ENCODE data around the gene LRRC4C. TPM values are rescaled to one million over a fixed set of nuclear protein-coding genes. Genes with fewer than 3 reads are reported as not detected.

The LRRC4C gene
- 1.2 TPM for total RNA-seq (ENCODE audit: insufficient read depth, low replicate concordance)

DNA sequence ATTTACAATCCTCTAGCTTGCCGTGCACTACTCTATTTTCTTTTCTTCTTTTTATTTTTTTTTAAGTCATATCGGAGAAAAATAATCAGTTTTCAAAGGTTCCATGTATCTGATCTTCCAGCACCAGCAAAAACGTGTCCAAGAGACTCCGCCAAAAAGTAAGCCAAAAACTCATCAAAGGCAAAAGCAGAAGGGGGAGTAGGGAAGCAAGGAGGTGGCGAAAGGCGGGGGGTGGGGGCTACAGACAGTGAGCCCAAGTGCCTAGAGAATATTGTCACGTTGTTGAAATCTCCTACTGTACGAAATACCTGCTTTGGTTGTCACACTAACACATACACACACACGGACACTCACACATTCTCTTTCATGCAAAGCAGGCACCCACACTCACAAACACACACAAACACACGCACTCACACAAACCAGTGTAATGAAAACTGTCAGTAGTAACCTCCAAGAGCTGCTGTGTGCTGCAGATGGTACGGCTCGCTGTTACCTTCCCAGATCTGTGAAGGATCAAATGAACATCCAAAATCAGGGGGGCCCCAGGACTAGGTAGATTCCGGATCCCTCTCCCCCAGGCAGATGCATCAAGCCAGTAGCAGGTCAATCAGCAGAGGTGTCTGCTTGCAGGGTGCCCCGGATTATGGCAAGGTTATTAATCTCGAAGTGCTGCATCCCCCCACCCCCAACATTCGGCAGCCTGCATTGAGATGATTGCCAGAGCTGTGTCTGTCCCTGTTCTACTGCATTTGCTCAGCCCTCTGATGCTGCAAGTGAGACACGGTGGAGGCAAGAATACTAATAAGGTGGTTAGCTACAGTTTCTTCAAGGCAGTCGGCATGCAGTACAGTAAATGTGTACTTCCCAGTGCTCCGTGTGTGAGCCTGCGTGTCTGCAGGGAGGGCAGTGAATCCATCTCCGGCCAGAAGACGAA lies at the start of gene LRRC4C:
TSS of gene LRRC4C (minus strand) at position 188 of the 937 bp plus-strand sequence.
- DNase-seq (ENCODE audit: low spot score) = peak; percentile 8

GRCh38 chr11:41508121-41508520 lies 48.7 kb upstream of the LRRC4C start:
- no peak for DNase-seq (ENCODE audit: low spot score)

DNA sequence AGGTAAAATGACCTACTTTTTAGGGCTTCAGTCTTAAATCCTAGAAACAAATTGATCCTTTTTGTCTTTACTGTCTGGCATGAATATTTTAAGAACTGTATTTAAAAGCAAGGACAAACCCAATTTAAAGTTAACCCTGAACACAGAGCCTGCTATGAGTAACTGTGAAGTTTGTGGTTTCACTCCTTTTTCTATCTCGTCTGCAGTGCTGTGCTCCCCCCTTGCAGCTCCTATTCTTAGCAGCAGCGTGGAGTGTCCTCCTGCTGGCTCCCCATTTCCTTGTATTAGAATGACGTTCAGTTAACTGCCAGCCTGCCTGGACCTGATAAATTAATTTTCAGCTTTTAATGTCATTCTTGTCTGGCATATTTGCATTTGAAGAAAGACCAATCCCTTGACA lies 40.0 kb upstream of the LRRC4C start:
- DNase-seq (ENCODE audit: low spot score) = no peak

DNA sequence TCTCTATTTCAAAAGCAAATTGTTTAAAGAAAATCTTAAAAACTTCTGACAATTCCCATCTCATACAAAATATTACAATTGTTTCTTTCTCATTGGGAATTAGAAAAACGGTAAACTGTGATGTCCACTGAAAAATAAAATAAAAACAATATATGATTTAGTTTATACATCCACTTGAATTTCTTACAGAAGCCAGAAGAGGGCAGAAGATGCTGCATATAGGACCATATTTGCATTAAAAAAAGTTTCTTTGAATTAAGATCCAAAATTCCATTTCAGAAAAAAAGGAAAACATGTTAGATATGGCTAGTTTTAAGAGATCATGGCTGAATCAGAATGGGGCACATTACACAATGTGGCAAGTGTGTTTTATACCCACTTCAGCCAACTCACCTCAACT lies 39.3 kb upstream of the LRRC4C start:
- peak; percentile 31 for DNase-seq (ENCODE audit: low spot score)

DNA sequence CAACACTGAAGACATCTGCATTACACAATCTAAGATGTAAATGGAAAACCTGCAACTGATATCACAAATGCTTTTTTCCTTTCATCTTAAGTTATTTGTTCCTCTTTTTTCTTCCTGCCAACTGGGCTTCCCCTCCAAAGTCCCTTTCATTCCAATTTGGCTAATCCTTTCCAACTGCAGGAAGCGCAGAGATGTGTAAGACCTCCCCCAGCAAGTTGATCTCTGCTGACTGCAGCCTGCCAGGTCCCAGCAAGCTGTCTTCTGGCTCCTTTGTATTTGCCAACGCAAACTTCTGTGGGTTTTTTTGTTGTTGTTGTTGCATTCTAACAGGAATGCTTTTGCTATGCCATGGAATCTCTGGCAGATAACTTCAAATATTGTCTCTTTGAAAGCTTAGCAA lies 38.5 kb upstream of the LRRC4C start:
- peak; percentile 17 for DNase-seq (ENCODE audit: low spot score)

DNA sequence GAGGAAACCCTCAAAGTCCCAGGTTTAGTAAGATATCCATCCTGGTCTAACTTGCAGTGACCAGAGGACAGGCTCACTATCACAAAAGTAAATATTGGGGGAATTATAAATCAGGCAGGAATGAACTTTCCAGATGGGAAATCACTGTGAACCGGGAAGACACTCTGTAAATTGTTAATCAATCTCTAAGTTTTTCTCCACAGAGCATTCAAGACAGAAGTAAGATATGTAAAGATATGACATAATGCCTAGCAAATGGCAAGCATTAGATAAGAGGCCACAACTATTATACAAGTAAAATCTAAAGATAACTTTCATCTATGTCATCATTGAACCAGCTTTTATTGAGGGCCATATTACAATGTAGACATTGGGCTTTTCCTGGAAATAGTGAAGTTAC lies 35.3 kb upstream of the LRRC4C start:
- DNase-seq (ENCODE audit: low spot score) = no peak

DNA sequence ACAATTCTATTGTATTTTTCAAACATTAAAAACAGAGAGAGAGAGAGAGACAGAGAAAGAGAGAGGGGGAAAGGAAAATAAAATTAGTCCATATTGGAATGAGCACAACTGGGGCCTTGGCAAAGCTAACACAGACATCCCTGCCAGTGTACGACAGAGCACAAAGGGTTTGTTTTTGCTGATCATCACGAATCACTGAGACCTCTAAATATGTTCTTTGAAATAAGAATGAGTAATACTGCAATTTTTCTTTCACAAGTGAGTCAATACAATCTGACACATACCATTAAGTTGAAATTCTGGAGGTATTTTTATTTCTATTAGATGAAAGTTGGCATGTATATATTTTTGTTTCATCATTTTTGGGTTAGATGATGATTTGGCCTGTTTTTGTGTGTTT lies 27.0 kb upstream of the LRRC4C start:
- no peak for DNase-seq (ENCODE audit: low spot score)

- DNase-seq (ENCODE audit: low spot score) = no peak
These were observed 24.5 kb upstream of the LRRC4C start for GRCh38 chr11:41483956-41484355.

DNA sequence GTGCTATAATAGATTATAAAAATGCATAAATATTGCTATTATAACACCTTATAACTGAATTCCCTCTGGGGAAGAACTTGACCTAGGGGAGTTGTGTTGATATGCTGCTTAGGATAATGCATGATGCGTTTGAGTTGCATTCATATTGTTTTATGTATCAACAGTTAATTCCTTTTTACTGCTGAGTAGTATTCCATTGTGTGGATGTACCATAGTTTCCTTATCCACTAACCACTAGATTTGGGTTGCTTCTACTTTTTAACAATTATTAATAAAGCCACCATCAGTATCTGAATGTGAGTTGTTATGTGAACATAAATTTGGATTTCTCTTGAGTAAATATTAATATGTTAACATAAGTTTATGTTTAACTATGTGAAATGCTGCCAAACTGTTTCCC lies 19.7 kb upstream of the LRRC4C start:
- no peak for DNase-seq (ENCODE audit: low spot score)

GRCh38 chr11:41461057-41461681 lies 1.7 kb upstream of the LRRC4C start:
- no peak for DNase-seq (ENCODE audit: low spot score)

DNA sequence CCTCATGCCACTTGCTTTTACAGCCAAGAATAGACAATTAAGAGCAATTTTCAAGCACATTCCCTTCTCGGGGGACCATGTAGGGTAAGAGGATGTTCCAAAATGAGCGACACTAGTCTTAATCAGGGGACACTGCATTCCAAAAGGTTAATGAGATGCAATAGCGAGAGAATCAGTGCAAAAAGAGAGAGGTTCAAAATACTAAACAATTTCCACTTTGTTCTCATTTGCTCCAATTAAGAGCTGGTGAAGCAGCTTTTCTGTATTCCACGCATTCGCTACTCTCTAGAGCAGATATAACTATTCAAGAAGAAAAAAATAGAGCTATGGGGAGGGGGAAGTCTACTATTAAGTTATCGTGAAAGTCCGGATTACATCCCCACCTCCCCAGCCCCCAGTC lies 811 bp downstream of the LRRC4C start:
- no peak for DNase-seq (ENCODE audit: low spot score)

- DNase-seq (ENCODE audit: low spot score) = no peak
These were observed 1.3 kb downstream of the LRRC4C start for GRCh38 chr11:41458154-41458553.

DNA sequence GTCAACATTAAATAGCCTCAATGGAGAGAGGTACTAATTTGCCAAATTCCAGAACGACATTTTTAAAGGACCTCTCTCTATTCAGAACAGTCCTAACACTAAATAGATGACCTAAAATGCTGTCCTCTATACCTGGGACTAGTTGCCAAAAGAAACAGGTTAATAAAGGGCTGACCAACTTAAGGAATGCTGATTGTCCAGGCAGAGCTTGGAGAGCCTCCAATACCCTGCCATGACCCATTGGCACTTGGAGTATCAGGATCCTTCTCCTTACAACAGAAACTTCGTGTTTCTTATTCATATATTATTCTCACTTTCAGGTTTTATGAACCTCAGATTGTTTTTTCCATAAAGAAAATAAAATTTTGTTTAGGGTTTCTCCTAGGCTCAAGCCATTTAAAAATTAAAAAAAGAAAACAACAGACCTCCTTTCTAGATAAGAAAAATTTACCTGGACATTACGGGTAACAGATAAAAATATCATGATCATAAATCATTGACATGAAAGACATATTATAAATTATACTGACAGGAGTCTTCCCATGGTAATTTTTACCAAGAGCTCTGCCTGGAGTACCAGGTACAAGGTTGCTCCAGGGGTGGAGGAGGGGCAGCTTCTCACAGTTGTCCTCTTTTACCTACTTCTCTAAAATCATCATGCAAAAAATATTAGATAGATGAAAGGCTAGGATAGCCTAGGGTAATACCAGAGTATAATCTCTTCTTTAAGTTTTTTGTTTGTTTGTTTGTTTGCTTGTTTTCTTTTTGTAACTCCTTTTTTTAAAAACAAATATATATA lies 2.0 kb downstream of the LRRC4C start:
- no peak for DNase-seq (ENCODE audit: low spot score)

DNA sequence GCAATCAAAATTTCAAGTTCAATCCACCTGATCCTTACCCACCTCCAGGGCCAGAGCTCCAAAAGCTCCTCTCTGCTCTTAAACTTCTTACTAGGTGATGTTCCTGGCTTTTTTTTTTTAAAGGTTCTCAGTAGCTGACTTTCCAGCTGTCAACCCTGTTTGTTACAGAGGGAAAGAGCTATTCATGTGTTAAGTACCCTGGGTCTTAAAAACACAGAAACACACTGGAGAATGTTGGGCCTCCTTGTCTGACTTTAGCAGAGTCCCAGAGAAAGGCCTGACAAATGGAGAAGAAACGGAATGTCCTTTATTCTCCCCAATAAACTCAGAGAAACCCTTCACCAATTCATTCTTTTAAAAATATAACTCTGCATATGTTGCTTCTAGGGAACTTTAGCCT lies 3.2 kb downstream of the LRRC4C start:
- no peak for DNase-seq (ENCODE audit: low spot score)

- no peak for DNase-seq (ENCODE audit: low spot score)
These were observed 8.4 kb downstream of the LRRC4C start for GRCh38 chr11:41451011-41451410.

GRCh38 chr11:41449483-41450050 lies 9.9 kb downstream of the LRRC4C start:
- no peak for DNase-seq (ENCODE audit: low spot score)

GRCh38 chr11:41446566-41446965 lies 12.9 kb downstream of the LRRC4C start:
- DNase-seq (ENCODE audit: low spot score) = no peak

DNA sequence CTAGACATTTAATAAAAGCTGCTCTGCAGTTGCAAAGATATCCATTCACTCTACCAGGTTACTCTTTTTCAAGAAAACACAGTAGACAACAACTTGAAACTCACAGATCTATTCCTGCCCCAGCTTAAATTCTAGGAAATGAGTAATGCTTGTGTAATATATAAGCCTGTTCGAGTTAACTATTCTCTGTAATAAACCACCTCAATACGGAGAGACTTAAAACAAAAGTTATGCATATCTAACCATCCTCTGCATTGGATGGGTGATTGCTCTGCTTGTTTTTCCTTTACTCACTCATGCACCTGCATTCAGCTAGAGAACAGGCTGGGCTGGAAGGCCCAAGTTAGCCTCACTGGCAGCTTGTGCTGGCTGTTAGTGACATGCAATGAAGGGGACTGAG lies 13.3 kb downstream of the LRRC4C start:
- no peak for DNase-seq (ENCODE audit: low spot score)

- no peak for DNase-seq (ENCODE audit: low spot score)
These were observed 22.4 kb downstream of the LRRC4C start for GRCh38 chr11:41437006-41437490.

DNA sequence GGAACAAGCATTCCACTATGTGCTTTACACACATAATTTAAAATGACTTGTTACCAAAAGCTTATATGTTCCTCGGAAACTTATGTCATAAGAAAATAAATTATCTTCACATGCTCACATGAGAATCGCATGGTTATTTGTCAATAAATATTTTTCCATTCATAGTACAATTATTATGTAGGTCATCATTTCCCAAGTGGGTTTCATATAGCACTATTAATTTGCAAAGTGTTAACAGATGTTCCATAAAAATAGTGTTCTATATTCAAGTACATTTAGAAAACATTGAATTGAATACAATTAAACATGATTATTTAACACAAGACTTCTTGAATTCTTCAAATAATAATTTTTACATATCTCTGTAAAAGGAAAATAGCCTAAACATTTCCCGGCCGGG lies 23.9 kb downstream of the LRRC4C start:
- DNase-seq (ENCODE audit: low spot score) = no peak

DNA sequence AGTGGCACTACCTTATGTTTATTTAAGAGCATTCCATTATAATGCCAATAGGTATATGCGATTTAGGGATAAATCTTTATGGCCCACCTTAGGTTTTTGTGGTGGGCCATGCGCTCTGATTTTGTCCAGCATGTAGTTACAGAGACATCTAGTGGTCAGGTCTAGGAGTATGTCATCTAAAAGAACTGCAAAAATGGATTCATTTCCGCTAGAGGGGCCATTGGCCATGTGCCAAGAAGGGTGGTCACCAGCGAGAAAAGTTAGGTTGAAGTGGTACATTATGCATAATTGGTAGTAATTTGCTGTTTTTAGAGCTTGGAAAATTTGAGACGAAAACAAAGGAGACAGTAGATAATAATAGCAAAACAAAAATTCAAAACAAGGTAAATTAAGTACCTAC lies 27.7 kb downstream of the LRRC4C start:
- no peak for DNase-seq (ENCODE audit: low spot score)

- DNase-seq (ENCODE audit: low spot score) = no peak
These were observed 39.6 kb downstream of the LRRC4C start for GRCh38 chr11:41419901-41420300.

Measured in umbilical cord (tissue), 2 donors.